HEK293T (cell line): ENCODE results near the gene SYTL2.

Source experiments
- CTBP1 ChIP-seq: fragments of 450-650 bp; IDR thresholded peaks from 2 replicates; pipeline ENCODE4 v1.6.1; 2016; ENCODE audit warnings: borderline replicate concordance
- FOXM1 ChIP-seq: fragments of 450-650 bp; IDR thresholded peaks from 2 replicates; pipeline ENCODE4 v1.6.1; 2017; ENCODE audit warnings: mild to moderate bottlenecking, borderline replicate concordance
- SP1 ChIP-seq: fragments of 450-650 bp; IDR thresholded peaks from 2 replicates; pipeline ENCODE4 v1.6.1; 2017

DNA sequence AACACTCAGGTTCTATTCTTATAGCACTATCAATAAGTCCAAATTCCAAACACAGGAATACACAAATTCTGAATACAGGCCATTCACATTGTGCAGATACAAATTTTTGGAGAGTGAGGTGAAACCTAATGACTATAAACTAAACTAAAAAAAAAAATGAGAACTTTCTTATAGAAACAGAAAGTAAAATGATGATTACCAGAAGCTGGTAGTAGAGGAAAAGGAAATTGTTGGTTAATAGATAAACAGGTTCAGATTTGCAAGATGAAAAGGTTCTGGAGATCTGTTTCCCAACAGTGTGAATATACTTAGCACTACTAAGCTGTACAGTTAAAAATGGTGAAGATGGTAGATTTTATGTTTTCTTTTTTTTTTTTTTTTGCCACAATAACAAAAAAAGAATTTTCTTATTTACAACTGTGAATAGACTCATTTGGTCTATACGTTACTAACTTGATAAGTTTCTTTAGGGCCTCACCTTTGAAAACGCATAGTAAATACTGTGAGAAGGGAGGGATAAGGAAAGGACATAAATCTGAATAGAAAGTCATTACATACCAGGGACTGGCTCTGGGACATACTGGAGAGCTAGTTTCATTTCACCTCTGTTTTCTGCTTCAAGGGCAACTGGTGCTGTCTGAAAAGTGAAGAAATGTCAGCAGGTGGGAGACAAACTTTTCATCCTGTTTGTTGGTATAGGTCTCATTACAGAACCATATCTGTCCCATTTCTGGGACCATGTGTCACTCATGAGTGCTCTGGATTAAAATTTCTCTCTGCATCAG lies 110.8 kb downstream of the SYTL2 start:
- TF ChIP-seq CTBP1 (no peak), SP1 (no peak), FOXM1 (no peak)
